Measurements from ENCODE around the gene CADM2.

- no peak for TF ChIP-seq POLR2A (IDR thresholded peaks at IDR 0.05; ENCODE audit: low read length)
- TF ChIP-seq GATA1 (IDR thresholded peaks at IDR 0.05; ENCODE audit: low read depth, low read length): no peak
Observed at GRCh38 chr3:85758442-85758841, 799.7 kb downstream of the CADM2 start.

All from erythroblast (primary cell).